Measurements from ENCODE around the gene PELI2. TPM values are rescaled to one million over a fixed set of nuclear protein-coding genes. Genes with fewer than 3 reads are reported as not detected.

PELI2 gene
- total and polyA plus RNA-seq, 2 experiments from 2014 or later: 8.0 to 24.5 TPM

DNA sequence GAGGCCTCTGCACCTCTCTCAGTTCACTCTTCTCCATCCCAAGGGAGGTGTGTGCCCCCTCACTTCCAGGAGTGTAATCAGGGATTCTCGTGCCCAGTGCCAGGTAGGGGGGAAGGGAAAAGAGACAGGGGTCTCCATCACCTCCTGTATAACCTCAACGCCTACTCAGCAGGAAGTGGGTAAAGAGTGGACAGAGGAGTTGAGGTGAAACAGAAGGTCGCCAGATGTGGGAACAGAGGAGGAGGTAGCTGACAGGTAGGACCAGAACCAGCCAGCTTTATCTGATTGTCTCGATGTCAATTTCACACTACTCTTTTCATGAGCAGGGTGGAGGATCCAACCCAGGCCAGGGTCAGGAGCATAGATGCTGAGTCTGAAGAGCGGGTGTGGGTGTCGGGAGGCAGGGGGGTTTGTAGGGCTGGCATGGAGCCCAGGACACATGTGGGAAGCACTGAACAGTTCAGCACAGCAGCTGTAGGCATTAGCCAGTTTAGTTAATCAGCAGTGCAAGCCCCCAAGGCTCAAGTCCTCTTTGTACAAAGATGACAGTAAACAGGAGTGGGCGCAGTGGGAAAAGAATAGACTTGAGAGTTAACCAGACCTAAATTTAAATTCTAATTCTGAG is 213.5 kb downstream of the PELI2 start (continued):
- TF ChIP-seq, protein P1, sequence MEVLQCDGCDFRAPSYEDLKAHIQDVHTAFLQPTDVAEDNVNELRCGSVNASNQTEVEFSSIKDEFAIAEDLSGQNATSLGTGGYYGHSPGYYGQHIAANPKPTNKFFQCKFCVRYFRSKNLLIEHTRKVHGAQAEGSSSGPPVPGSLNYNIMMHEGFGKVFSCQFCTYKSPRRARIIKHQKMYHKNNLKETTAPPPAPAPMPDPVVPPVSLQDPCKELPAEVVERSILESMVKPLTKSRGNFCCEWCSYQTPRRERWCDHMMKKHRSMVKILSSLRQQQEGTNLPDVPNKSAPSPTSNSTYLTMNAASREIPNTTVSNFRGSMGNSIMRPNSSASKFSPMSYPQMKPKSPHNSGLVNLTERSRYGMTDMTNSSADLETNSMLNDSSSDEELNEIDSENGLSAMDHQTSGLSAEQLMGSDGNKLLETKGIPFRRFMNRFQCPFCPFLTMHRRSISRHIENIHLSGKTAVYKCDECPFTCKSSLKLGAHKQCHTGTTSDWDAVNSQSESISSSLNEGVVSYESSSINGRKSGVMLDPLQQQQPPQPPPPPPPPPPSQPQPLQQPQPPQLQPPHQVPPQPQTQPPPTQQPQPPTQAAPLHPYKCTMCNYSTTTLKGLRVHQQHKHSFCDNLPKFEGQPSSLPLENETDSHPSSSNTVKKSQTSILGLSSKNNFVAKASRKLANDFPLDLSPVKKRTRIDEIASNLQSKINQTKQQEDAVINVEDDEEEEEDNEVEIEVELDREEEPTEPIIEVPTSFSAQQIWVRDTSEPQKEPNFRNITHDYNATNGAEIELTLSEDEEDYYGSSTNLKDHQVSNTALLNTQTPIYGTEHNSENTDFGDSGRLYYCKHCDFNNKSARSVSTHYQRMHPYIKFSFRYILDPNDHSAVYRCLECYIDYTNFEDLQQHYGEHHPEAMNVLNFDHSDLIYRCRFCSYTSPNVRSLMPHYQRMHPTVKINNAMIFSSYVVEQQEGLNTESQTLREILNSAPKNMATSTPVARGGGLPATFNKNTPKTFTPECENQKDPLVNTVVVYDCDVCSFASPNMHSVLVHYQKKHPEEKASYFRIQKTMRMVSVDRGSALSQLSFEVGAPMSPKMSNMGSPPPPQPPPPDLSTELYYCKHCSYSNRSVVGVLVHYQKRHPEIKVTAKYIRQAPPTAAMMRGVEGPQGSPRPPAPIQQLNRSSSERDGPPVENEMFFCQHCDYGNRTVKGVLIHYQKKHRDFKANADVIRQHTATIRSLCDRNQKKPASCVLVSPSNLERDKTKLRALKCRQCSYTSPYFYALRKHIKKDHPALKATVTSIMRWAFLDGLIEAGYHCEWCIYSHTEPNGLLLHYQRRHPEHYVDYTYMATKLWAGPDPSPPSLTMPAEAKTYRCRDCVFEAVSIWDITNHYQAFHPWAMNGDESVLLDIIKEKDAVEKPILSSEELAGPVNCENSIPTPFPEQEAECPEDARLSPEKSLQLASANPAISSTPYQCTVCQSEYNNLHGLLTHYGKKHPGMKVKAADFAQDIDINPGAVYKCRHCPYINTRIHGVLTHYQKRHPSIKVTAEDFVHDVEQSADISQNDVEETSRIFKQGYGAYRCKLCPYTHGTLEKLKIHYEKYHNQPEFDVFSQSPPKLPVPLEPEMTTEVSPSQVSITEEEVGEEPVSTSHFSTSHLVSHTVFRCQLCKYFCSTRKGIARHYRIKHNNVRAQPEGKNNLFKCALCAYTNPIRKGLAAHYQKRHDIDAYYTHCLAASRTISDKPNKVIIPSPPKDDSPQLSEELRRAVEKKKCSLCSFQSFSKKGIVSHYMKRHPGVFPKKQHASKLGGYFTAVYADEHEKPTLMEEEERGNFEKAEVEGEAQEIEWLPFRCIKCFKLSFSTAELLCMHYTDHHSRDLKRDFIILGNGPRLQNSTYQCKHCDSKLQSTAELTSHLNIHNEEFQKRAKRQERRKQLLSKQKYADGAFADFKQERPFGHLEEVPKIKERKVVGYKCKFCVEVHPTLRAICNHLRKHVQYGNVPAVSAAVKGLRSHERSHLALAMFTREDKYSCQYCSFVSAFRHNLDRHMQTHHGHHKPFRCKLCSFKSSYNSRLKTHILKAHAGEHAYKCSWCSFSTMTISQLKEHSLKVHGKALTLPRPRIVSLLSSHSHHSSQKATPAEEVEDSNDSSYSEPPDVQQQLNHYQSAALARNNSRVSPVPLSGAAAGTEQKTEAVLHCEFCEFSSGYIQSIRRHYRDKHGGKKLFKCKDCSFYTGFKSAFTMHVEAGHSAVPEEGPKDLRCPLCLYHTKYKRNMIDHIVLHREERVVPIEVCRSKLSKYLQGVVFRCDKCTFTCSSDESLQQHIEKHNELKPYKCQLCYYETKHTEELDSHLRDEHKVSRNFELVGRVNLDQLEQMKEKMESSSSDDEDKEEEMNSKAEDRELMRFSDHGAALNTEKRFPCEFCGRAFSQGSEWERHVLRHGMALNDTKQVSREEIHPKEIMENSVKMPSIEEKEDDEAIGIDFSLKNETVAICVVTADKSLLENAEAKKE (CRISPR knock-in tag; IDR thresholded peaks at IDR 0.05): no peak
- TF ChIP-seq, protein P2, sequence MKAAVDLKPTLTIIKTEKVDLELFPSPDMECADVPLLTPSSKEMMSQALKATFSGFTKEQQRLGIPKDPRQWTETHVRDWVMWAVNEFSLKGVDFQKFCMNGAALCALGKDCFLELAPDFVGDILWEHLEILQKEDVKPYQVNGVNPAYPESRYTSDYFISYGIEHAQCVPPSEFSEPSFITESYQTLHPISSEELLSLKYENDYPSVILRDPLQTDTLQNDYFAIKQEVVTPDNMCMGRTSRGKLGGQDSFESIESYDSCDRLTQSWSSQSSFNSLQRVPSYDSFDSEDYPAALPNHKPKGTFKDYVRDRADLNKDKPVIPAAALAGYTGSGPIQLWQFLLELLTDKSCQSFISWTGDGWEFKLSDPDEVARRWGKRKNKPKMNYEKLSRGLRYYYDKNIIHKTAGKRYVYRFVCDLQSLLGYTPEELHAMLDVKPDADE (IDR thresholded peaks at IDR 0.05): no peak
- TF ChIP-seq EZH2 (IDR thresholded peaks at IDR 0.05; ENCODE audit: low read depth, unreplicated experiment) (no peak), STAT1 (IDR thresholded peaks at IDR 0.05; ENCODE audit: unreplicated experiment) (no peak), CREB1 (CRISPR knock-in tag; IDR thresholded peaks at IDR 0.05; ENCODE audit: low read depth) (no peak), NANOG (IDR thresholded peaks at IDR 0.05; ENCODE audit: borderline replicate concordance) (no peak), JUNB (IDR thresholded peaks at IDR 0.05; ENCODE audit: unreplicated experiment) (no peak), ZNF114 (CRISPR knock-in tag; IDR thresholded peaks at IDR 0.05) (no peak)
- TF ChIP-seq, protein P3, sequence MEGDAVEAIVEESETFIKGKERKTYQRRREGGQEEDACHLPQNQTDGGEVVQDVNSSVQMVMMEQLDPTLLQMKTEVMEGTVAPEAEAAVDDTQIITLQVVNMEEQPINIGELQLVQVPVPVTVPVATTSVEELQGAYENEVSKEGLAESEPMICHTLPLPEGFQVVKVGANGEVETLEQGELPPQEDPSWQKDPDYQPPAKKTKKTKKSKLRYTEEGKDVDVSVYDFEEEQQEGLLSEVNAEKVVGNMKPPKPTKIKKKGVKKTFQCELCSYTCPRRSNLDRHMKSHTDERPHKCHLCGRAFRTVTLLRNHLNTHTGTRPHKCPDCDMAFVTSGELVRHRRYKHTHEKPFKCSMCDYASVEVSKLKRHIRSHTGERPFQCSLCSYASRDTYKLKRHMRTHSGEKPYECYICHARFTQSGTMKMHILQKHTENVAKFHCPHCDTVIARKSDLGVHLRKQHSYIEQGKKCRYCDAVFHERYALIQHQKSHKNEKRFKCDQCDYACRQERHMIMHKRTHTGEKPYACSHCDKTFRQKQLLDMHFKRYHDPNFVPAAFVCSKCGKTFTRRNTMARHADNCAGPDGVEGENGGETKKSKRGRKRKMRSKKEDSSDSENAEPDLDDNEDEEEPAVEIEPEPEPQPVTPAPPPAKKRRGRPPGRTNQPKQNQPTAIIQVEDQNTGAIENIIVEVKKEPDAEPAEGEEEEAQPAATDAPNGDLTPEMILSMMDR (conservative IDR thresholded peaks at IDR 0.05; ENCODE audit: low read depth in 2 of 2): no peak

Measured in GM23338 (cell line).